HG03139 (cell line): ENCODE measurements around the gene DDB1.

Source experiments
- ATAC-seq: cut with Tn5 transposase; IDR thresholded peaks from one replicate; pipeline ENCODE4 v1.9.1; 2021; ENCODE audit not compliant: unreplicated experiment

DDB1 gene

GRCh38 chr11:61356706-61357105 lies 23.8 kb upstream of the DDB1 start:
- ATAC-seq: no peak

DNA sequence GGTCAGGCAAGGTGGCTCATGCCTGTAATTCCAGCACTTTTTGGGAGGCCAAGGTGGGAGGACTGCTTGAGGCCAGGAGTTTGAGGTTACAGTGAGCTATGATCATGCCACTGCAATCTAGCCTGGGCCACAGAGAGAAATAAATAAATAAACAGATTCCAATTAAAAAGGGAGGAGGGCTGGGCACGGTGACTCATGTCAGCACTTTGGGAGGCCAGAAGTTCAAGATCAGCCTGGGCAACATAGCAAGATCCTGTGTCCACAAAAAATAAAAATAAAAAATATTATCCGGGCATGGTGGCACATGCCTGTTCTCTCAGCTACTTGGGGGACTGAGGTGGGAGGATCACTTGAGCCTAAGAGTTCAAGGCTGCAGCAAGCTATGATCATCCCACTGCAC lies 21.3 kb upstream of the DDB1 start:
- ATAC-seq: no peak

- no peak for ATAC-seq
Measured at GRCh38 chr11:61353131-61354067, 20.5 kb upstream of the DDB1 start.

GRCh38 chr11:61352038-61352437 lies 19.1 kb upstream of the DDB1 start:
- no peak for ATAC-seq

DNA sequence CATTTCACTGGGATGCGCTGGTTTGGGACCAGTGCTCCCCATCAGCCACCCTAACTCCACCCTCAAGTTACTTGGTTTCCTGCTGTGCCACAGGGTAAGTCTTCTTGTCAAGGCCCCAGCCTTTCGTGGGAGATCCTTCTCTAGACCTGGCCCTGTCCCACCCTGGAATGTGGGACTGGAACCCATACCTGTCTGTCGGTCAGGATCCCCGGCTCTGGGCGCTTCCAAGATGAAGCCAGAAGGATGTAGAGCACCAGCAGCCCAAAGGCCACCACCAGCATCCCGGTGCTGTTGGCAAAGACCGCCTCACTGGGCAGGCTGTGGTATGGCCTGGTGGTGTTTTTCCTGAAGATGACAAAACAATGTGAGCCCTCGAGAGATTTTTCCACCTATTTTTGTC lies 17.9 kb upstream of the DDB1 start:
- no peak for ATAC-seq

GRCh38 chr11:61350336-61350735 lies 17.4 kb upstream of the DDB1 start:
- no peak for ATAC-seq

- ATAC-seq: no peak
Measured at GRCh38 chr11:61349916-61350315, 17.0 kb upstream of the DDB1 start.

DNA sequence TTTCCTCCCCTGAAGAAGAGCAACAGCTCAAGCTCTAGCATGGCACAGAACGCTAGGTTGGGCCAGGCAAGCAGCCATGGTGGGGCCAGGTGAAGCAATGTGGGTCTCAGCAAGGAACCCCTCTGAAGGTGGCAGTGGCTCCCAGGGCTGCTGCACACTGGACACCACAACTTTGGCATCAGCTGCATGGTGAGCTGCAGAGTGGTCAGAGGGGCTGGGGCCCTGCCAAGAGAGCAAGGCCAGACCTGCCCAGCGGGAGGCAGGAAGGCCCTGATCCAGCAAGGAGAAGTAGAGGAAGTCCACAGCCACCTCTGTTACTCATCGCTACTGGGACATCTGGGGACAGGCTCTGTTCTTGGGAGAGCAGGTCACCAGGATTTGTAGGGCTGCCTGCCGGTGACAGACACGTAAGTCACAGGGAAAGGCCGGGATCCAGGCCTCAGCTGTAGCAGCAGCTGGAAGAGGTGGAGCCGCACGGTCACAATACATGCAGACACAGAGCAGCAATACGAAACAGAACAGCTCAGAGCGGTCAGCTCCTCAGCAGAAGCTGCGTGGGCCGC lies 16.4 kb upstream of the DDB1 start:
- ATAC-seq: no peak

- no peak for ATAC-seq
Measured at GRCh38 chr11:61347916-61348461, 15.1 kb upstream of the DDB1 start.

GRCh38 chr11:61345954-61346843 lies 13.3 kb upstream of the DDB1 start:
- no peak for ATAC-seq

DNA sequence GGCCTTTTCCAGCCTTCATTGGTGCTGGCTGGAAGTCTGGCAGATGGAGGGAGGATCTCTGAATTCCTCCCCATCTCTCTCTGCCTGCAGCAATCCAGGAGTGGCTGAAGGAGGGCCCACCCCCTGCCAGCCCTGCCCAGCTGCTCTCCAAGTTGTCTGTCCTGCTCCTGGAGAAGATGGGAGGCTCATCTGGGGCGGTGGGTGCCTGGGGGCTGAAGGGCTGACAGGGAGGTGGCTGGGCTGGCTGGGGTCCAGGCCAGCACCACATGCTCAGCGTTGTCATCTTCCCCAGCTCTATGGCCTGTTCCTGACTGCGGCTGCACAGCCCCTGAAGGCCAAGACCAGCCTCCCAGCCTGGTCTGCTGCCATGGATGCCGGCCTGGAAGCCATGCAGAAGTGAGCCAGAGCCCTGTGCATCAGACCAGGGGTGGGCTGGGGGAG lies 12.3 kb upstream of the DDB1 start:
- ATAC-seq: no peak

- ATAC-seq: no peak
Measured at GRCh38 chr11:61343792-61344745, 11.2 kb upstream of the DDB1 start.

GRCh38 chr11:61342207-61342803 lies 9.4 kb upstream of the DDB1 start:
- ATAC-seq: no peak

GRCh38 chr11:61341706-61342105 lies 8.8 kb upstream of the DDB1 start:
- no peak for ATAC-seq

- ATAC-seq: no peak
Measured at GRCh38 chr11:61340979-61341378, 8.1 kb upstream of the DDB1 start.

DNA sequence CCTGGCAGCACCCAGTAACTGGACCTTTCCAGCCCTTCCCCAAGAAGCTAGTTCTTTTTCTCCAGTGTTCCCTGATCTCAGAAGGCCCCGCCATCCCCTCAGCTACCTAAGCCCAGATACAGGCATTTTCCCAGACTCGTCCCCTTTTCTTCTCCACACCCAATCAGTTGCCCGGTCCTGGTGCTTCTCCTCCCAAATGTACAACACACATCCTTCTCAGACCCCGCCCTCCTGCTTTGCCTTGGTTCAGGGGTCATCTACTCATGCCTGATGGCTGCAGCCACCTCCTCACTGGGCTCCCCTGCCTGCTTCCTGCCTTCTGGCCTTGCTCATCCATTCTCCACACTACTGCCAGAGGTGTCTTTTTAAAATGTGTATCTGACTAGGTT lies 6.6 kb upstream of the DDB1 start:
- no peak for ATAC-seq

GRCh38 chr11:61338783-61339489 lies 6.0 kb upstream of the DDB1 start:
- no peak for ATAC-seq

DNA sequence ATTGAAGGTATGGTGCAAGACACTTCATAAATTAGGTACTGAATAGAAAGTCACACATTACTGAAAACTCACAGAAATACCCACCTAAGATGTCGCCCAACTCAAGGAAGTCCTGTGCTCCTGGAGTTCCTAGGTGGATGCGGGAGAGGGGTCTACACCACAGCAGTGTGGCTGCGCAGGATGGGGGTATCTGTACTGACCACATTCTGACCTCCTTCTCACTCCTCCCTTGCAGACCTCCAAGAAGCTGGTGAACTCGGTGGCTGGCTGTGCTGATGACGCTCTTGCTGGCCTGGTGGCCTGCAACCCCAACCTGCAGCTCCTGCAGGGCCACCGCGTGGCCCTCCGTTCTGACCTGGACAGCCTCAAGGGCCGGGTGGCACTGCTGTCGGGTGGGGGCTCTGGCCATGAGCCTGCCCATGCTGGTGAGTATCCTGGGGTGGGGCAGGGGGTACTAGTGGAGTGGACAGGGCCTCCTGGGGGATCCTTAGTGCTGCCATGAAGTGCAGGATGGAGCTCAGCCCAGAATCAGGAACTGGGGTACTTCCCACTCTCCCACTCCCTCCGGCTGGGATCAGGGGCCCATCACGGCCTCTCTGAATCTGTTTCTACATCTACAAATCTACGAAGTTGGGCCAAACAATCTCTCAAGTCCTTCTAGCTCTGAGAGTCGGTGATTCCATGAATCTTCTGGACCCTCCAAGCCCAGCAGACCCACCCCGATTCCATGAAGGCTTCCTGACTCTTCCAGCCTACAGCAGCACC lies 5.0 kb upstream of the DDB1 start:
- ATAC-seq: no peak
